CD4-positive, alpha-beta T cell treated with Interleukin-6 at 100 ng/mL for 8 hours (primary cell): ENCODE results near the gene DOK3.
"Not testable (repeated sequence)": the region's sequence is repeated elsewhere in the genome, so short reads cannot be mapped to it uniquely, and the experiment has no call there.

Experiments
- DNase-seq: peaks from one replicate; pipeline ENCODE4 v3.0.0-alpha.2; 2020; ENCODE audit warnings: mixed read lengths, low spot score

The DOK3 gene

GRCh38 chr5:177497292-177498012 lies 12.2 kb downstream of the DOK3 start, which contains the start of gene PDLIM7:
Gene PDLIM7, minus strand, starts transcription at chr5:177497604. Its CDS starts 1,092 bp downstream, at chr5:177496512.
- DNase-seq, result peak; percentile 94

- DNase-seq, result no peak
Observed at GRCh38 chr5:177496727-177497291, 12.8 kb downstream of the DOK3 start.

- DNase-seq, result no peak
Observed at GRCh38 chr5:177496070-177496726, 13.4 kb downstream of the DOK3 start.

DNA sequence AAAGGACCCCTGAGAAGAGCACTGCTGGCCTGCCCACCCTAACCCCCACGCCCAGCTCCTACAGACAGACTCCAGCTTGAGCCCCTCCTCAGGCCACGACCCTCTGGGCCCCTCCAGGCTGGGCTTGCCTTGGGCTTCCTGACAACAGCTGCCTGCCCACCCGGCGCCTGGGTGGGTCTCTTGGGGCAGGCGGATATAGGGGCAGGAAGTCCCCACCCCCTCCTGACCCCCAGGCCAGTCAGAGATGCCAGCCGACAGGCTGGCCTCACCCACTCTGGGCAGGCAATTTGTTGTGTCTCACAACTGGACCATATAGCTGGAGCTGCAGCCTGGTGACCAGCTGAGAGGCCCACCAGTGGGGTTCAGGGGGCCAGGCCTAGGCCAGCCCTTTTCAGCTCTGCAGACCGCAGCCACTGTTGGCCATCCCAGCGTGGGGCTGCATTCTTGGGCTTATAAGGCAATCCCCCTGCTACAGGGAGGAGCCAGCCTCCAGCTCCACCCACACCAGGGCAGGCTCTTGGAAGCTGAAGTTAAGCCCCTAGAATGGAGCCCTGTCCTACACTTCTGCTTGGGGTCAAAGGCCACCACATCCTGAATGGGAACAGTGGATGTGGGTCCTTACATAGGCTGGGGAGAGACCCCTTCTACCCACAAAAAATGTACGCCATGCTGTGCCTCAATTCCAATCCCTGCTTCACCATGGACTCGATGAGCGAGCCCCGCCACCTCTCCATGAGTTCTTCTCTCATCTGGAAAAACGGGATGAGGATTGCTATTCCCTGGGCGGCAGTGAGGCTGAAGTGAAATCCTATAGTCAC lies 14.2 kb downstream of the DOK3 start:
- DNase-seq, result no peak

DNA sequence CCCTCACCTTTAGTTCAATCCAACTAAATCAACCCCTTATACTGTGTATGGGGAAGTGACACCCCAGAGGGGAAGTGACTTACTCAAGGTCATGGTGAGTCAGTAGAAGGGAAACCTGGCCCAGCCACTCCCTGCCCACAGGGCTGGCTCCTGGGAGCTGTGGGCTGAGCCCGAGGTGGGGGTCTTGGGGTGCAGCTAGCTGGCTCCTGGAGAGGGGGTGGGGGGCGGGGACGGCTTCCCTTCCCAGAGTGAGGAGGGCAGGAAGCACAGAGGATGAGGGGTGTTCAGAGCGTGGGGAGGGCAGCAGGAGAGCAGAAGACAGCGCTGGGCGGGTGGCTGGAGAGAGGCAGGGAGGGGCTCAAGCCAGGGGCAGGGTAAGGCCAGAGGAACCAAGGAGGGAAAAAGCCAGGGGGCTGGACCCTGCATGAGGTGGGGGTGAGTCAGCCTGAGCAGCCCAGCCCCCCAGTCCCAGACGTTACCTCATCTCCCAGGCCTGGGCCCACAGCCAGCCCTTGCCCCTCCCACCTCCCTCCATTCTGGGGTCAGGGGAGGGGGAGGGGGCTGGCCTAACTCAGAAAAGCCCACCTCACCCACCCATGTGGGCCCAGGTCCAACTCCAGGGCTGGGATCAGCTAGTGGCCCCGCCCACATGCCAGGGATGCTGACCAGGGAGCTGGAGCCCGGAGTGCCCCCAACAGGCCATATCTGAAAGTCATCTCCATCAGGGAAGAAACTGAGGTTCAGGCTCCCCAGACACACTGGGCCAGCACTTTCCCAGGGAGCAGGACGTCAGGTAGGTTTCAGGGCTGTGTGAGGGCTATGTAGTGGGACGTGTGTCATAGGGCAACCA lies 15.1 kb downstream of the DOK3 start:
- DNase-seq, result no peak

- no peak for DNase-seq
Observed at GRCh38 chr5:177493795-177494345, 15.8 kb downstream of the DOK3 start.

DNA sequence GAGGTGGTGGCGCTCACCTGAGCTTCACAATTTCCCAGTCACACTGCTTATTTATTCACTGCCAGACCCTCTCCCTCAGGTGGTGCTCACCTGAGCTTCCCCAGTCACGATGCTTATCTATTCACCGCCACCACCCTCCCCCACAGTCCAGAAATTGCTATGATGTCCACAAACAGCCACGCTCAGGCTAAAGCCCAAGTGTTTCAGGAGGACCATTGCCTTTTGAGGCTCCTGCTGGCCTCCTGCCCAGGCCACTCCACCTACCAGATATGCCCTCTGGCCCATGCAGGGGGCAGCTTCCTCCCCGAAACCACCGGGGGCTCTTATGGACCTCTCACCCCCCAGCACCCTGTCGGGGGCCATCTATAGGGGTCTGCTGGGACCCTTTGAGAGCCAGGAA lies 16.8 kb downstream of the DOK3 start:
- no peak for DNase-seq

DNA sequence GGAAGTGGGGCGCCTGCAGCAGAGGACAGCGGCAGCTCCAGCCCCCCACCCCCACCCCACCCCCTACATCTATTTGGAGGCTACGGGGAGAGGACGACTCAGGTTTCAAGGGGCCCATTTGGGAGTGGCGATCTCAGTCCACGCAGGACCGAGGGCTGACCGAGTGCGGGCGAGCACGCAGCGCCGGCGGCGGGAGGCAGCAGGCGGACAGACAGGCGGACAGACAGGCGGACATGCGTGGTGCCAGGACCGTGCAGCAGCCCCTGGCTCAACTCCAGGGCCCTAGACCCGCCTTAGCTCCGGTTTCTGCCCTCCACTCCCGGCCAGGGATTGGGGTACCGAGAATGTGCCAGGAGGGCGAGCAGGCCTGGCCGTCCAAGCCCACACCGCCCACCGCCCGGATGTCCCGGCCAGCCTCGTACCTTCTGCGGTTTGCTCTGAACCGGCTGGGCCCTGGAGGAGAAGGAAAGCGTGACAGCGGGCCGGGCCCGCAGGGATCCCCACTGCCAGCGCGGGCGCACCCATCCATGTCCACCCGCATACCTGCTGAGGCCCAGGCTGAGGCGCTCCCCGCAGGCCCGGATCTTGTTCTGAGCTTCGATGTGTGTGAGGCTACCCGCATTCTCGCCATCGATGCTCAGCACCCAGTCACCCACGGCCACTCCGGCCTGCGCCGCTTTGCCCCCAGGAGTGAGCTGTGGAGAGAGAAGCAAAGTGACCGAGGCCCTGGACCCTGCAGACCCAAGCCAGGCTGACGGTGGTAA lies 17.5 kb downstream of the DOK3 start:
- no peak for DNase-seq

DNA sequence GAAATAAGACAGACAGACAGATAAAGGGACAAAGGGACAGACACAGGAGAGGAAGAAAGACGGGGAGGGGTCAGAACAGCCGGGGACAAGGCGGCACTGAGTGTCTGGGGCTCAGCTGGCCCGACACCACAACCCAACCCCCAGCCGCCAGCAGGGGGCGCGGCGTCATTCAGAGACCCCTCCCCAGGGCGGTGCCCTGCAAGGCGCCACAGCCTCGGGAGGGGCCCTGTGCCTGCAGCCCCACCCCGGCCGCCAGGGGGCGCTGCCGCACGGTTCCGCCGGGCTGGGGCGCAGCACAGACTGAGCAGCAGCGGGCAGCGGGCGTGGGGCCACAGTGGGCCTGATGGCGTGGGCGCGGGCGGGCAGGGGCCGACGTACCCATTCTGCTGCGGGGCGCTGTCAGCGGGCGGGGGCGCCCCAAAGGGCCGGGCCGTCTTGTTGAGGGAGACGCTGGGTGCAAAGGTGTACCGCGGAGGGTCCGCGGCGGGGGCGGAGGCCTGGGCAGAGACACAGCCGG lies 18.1 kb downstream of the DOK3 start:
- no peak for DNase-seq

- DNase-seq, result no peak
Observed at GRCh38 chr5:177490992-177491391, 18.6 kb downstream of the DOK3 start.

DNA sequence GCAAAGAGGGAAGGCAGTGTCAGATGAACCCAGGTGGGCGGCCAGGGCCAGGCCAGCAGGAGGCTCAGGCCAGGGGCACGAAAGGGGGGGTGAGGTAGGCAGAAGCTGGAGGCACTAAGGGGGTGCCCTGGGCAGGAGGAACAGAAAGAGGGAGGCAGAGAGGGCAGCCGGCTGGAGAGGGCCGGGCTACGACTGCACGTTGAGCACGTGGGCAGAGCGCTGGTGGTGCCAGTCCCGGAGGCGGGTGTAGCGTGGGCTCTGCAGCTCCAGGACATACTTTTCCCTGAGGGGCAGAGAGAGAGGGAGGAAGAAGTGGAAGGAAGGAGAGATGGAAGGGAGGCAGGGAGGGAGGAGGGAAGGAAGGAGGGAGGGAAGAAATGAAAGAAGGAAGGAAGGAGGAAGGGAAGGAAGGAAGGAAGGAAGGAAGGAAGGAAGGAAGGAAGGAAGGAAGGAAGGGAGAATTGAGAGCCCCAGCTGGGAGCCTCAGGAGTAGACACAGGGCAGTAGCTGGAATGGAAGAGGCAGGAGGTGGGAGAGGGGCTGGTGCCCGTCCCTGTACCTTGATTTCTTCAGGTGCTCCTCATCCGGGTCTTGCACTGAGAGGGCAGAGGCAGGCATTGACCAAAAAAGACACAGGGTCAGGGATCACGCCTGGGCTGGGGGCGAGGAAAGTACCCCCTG lies 19.2 kb downstream of the DOK3 start:
- no peak for DNase-seq

DNA sequence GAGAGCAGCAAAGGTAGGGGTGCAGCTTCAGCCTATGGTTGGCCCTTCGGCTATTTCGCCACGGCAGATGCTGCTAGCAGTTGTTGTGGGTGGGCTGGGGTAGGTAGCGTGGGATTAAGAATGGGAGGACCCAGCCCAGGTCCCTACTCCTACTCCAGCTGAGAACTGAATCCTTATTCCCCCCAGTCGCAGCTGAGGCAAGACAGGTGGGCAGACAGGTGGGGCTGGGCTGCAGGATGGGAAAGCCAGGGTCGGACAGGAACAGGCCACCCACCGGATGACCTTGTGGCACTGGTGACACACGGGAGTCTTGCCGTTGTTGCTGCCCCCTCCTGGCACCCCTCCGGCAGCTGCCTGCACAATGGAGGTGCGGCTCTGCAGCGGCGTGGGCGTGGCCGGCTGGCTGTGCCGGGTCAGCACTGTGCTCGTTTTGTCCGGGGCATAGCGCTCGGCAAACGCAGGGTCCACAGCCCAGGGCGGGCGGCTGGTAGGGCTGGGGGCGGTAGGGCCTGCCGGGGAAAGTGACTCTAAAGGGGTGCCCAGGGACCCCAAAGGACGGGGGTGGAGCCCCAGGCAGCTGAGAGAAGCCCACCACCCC lies 20.4 kb downstream of the DOK3 start:
- no peak for DNase-seq

GRCh38 chr5:177487975-177488374 lies 21.7 kb downstream of the DOK3 start:
- no peak for DNase-seq

DNA sequence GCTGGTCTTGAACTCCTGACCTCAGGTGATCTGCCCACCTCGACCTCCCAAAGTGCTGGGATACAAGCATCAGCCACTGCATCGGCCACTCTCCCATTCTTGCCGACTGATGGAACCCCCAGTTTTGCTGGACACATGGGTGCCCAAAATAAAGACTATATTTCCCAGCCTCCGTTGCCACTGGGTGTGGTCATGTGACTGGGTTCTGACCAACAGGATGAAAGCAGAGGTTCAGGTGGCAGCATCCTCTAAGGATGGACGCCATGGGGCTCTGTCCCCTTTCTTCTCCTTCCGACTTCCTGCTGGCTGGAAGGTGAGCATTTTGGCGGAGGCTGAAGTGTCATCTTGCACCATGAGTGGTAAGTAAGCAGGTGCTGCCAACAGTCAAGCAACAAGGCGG lies 22.5 kb downstream of the DOK3 start:
- no peak for DNase-seq

DNA sequence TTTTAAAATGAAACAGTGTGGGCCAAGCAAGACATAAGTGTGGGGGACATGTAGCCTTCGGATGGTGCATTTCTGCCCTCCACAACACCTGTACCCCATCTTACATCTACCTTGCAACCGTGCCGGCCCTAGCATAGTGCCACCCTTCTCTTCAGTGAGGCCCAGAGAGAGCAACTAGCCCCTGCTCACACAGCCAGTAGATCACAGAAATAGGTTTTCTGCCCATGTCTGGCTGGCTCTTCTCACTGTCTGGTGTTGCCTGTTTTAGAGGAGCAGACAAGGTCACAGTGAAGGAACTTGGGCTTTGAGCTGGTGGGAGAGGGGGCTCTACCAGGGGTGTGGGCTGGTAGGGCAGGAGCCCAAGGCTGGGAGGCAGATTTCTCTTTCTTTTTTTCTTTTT lies 23.4 kb downstream of the DOK3 start:
- no peak for DNase-seq

DNA sequence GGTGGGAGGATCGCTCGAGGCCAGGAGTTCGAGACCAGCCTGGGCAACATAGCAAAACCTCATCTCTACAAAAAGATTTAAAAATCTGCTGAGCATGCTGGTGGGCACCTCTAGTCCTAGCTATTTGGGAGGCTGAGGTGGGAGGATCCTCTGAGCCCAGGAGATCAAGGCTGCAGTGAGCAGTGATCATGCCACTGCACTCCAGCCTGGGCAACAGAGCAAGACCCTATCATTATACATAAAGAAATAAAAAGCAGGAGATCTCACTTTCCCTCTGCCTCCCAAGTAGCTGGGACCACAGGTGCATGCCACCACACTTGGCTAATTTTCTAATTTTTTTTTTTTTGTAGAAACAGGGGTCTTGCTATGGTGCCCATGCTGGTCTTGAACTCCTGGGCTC lies 23.9 kb downstream of the DOK3 start:
- DNase-seq, result not testable (repeated sequence)

- no peak for DNase-seq
Observed at GRCh38 chr5:177484902-177485549, 24.6 kb downstream of the DOK3 start.

DNA sequence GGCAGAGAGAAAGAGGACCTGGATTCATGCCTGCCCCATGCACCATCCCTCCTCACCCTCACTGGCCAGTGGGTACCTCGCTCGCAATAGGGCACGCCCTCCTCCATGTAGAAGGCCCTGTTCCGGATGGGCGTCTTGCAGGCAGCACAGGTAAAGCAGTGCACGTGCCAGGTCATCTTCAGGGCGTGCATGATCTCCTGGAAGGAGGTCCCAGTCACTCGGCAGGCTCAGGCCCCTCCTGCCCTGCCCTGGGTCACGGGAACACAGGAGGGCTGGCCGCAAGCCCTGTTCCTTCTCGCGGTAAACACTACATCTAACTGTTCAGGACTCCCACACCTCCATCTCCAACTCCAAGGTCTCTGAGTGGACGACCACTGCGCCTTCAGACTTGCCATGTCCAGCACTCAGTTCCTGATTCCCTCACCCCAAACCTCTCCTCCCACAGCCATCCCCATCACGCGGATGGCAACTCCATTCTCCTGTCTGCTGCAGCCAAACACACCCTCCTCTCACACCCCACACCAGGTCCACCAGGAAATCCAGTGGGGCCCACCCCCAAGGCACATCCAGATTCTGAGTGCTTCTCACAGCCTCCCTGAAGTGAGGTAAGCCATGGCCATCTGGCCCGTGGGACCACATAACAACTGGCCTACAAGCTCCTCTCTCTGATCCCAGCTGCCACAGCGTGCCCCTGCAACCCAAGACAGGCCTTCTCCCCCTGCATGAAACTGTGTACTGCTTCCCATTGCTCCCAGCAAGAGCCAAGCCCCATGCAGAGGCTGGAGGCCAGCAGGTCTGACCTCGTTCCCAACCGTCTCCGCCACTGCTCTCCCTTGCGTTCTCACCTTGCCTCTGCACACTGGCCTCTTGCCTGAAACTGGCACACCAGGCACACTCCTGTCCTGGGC lies 25.4 kb downstream of the DOK3 start:
- no peak for DNase-seq
